ENCODE results near the gene FRMD8. TPM values are rescaled to one million over a fixed set of nuclear protein-coding genes. Genes with fewer than 3 reads are reported as not detected.

FRMD8 gene
- total and polyA plus RNA-seq, 9 of the 15 experiments (the other 6 are each of a cell fraction or from before 2014, with no cell fraction given): 4.5 to 54.5 (median 15.8) TPM

DNA sequence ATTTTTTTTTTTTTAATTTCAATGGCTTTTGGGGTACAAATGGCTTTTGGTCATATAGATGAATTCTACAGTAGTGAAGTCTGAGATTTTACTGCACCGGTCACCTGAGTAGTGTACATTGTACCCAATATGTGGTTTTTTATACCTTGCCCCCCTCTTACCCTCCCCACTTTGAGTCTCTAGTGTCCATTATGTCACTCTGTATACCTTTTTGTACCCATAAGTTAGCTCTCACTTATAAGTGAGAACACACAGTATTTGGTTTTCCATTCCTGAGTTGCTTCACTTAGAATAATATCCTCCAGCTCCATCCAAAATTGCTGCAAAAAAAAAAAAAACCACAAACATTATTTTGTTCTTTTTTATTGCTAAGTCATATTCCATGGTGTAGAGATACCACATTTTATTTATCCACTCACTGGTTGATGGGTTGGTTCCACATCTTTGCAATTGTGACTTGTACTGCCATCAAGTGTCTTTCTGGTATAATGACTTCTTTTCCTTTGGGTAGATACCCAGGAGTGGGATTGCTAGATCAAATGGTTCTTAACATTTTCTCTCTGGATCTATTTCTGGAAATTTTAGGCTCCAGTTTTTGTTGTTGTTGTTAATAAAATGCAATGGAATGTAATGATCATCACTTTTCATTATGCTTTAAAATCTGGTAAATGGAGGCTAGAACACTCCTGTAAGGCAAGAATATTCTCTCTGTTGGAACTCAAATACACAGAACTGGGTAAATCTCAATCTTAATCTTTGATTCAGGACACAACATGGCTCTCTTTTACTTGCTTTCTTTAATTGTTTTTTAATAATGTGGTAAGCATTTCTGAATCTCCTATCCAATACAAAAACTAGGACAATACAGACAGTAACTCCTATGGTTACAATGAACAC lies 46.5 kb downstream of the FRMD8 start:
- peaks cover 77% of the 10 kb centered on the region for H3K36me3 ChIP-seq (ENCODE audit: control insufficient read depth, insufficient read depth, low read length)
- ChIA-PET CTCF (ENCODE audit: low intra/inter-chr PET ratio) (interaction anchor here (0.7 to 1.5 kb wide), 6 partner anchors 16 to 229 kb away, joined by 3 to 8 read pairs (median 4); no protein-coding TSS in a partner anchor), POLR2A (interaction anchor here (0.6 to 1.5 kb wide), 10 partner anchors 9 to 76 kb away, joined by 3 to 11 read pairs (median 4); partner anchors contain the start of genes MALAT1 and NEAT1)
- H3K9me3 ChIP-seq (replicated peaks; ENCODE audit: control insufficient read depth, insufficient read depth, low read depth, low read length): no peaks in the 10 kb centered on the region
- peaks cover 3 to 29% of the 10 kb centered on the region in 2 experiments; a peak in 4 of 5 replicates for H3K4me1 ChIP-seq (replicated peaks in 1 of 2; ENCODE audit: control insufficient read depth in 2 of 2, insufficient read depth in 2 of 2, low read length in 2 of 2)
- no peak for FAIRE-seq
- peaks cover 6% of the 10 kb centered on the region for H3K9me1 ChIP-seq (ENCODE audit: control insufficient read depth, insufficient read depth, low read length)
- ATAC-seq: no peak
- WGBS (ENCODE audit: insufficient coverage, low coverage, missing lambda C conversion rate): 83% methylated on average over 1 of the region's 1 CpG
- no peak overlapping the region for H3K4me2 ChIP-seq (ENCODE audit: insufficient read depth, low read length)
- H3K9ac ChIP-seq (ENCODE audit: insufficient read depth in 1 of 2, low read depth in 2 of 2, low read length in 2 of 2): no peak overlapping the region
- peaks cover 13% of the 10 kb centered on the region for H4K20me1 ChIP-seq (replicated peaks; ENCODE audit: control insufficient read depth, insufficient read depth, low read length)
- no peaks in the 10 kb centered on the region for H3K27me3 ChIP-seq (ENCODE audit: control insufficient read depth in 2 of 2, insufficient read depth in 2 of 2, low read length in 2 of 2)
- peak in 1 of 4 experiments; percentile 62 for DNase-seq (ENCODE audit: extremely low read depth in 1 of 4, low spot score in 3 of 4)
- no peak overlapping the region for H3K4me3 ChIP-seq
- no TSS peak for BruUV-seq (replicated peaks)
- H3K27ac ChIP-seq (ENCODE audit: extremely low read depth, low read depth, low read length): no peak overlapping the region
- no peak overlapping the region for H2AFZ ChIP-seq (ENCODE audit: low read depth, low read length)
- intact Hi-C loops (cut with micrococcal nuclease): loop anchor here (1.0 to 2.0 kb wide), 2 partner anchors 17 to 66 kb away; no protein-coding TSS in a partner anchor
- H3K79me2 ChIP-seq (ENCODE audit: control insufficient read depth, insufficient read depth, low read length): peaks cover 96% of the 10 kb centered on the region
- in situ Hi-C loops (cut with MboI): no loop called here
- TF ChIP-seq, protein P1, sequence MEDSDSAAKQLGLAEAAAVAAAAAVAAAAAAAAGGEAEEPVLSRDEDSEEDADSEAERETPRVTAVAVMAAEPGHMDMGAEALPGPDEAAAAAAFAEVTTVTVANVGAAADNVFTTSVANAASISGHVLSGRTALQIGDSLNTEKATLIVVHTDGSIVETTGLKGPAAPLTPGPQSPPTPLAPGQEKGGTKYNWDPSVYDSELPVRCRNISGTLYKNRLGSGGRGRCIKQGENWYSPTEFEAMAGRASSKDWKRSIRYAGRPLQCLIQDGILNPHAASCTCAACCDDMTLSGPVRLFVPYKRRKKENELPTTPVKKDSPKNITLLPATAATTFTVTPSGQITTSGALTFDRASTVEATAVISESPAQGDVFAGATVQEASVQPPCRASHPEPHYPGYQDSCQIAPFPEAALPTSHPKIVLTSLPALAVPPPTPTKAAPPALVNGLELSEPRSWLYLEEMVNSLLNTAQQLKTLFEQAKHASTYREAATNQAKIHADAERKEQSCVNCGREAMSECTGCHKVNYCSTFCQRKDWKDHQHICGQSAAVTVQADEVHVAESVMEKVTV (CRISPR knock-in tag; IDR thresholded peaks at IDR 0.05): peak; percentile 36; the same call in 1 of the 2 replicates
- TF ChIP-seq ZNF134 (CRISPR knock-in tag; conservative IDR thresholded peaks at IDR 0.05) (no peak), MAFG (tag; conservative IDR thresholded peaks at IDR 0.05) (0 out of 2 replicates have a peak, but pooled peaks have one; percentile 13), CCNT2 (IDR thresholded peaks at IDR 0.05; ENCODE audit: borderline replicate concordance, extremely low read depth, insufficient read length, low read depth, low read length) (no peak), ZNF197 (CRISPR knock-in tag; IDR thresholded peaks at IDR 0.05; ENCODE audit: low read depth) (no peak)
- TF ChIP-seq, protein P2, sequence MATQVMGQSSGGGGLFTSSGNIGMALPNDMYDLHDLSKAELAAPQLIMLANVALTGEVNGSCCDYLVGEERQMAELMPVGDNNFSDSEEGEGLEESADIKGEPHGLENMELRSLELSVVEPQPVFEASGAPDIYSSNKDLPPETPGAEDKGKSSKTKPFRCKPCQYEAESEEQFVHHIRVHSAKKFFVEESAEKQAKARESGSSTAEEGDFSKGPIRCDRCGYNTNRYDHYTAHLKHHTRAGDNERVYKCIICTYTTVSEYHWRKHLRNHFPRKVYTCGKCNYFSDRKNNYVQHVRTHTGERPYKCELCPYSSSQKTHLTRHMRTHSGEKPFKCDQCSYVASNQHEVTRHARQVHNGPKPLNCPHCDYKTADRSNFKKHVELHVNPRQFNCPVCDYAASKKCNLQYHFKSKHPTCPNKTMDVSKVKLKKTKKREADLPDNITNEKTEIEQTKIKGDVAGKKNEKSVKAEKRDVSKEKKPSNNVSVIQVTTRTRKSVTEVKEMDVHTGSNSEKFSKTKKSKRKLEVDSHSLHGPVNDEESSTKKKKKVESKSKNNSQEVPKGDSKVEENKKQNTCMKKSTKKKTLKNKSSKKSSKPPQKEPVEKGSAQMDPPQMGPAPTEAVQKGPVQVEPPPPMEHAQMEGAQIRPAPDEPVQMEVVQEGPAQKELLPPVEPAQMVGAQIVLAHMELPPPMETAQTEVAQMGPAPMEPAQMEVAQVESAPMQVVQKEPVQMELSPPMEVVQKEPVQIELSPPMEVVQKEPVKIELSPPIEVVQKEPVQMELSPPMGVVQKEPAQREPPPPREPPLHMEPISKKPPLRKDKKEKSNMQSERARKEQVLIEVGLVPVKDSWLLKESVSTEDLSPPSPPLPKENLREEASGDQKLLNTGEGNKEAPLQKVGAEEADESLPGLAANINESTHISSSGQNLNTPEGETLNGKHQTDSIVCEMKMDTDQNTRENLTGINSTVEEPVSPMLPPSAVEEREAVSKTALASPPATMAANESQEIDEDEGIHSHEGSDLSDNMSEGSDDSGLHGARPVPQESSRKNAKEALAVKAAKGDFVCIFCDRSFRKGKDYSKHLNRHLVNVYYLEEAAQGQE (IDR thresholded peaks at IDR 0.05; ENCODE audit: borderline replicate concordance): peak; percentile 48; the same call in 1 of the 2 replicates
- TF ChIP-seq, protein P2 (CRISPR knock-in tag; IDR thresholded peaks at IDR 0.05; ENCODE audit: low read depth): no peak
- TF ChIP-seq, protein P3, sequence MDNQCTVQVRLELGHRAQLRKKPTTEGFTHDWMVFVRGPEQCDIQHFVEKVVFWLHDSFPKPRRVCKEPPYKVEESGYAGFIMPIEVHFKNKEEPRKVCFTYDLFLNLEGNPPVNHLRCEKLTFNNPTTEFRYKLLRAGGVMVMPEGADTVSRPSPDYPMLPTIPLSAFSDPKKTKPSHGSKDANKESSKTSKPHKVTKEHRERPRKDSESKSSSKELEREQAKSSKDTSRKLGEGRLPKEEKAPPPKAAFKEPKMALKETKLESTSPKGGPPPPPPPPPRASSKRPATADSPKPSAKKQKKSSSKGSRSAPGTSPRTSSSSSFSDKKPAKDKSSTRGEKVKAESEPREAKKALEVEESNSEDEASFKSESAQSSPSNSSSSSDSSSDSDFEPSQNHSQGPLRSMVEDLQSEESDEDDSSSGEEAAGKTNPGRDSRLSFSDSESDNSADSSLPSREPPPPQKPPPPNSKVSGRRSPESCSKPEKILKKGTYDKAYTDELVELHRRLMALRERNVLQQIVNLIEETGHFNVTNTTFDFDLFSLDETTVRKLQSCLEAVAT (IDR thresholded peaks at IDR 0.05): peak in 1 of 2 experiments; percentile 56; a peak in 1 of 4 replicates

Data from K562 (cell line).